Aorta (tissue), 5 donors: Measurements from ENCODE around the gene PSMD13. TPM values are rescaled to one million over a fixed set of nuclear protein-coding genes. Genes with fewer than 3 reads are reported as not detected.

ENCODE experiments used
- ATAC-seq: fragments of 200-7000 bp; cut with Tn5 transposase; one replicate; pipeline ENCODE4 v1.9.1; 2022; ENCODE audit warnings: moderate library complexity; ENCODE audit not compliant: low FRiP score
- DNase-seq, 2 donors: peaks; one replicate each; pipeline ENCODE4 v3.0.0-alpha.2; 2020
- H3K27ac ChIP-seq, 2 donors: one replicate each; pipeline ENCODE4 v1.5.1; 2013; ENCODE audit warnings: low read length in 2 of 2, mild to moderate bottlenecking in 2 of 2, moderate library complexity in 2 of 2, control low read depth in 1 of 2, inconsistent platforms in 1 of 2, low read depth in 1 of 2
- H3K27me3 ChIP-seq, 2 donors: one replicate each; pipeline ENCODE4 v1.6.1; 2013; ENCODE audit warnings: control low read depth in 1 of 2, low read length in 1 of 2, mild to moderate bottlenecking in 1 of 2, moderate library complexity in 1 of 2; ENCODE audit not compliant: insufficient read depth in 2 of 2, control insufficient read depth in 1 of 2
- H3K36me3 ChIP-seq, 2 donors: one replicate each; pipeline ENCODE4 v1.6.1; 2013; ENCODE audit warnings: control low read depth in 1 of 2, low read length in 1 of 2, mild to moderate bottlenecking in 1 of 2; ENCODE audit not compliant: insufficient read depth in 2 of 2, control insufficient read depth in 1 of 2
- H3K4me1 ChIP-seq, 2 donors: one replicate each; pipeline ENCODE4 v1.6.1; 2013; ENCODE audit warnings: low read length in 2 of 2, control low read depth in 1 of 2, mild to moderate bottlenecking in 1 of 2, moderate library complexity in 1 of 2; ENCODE audit not compliant: insufficient read depth in 2 of 2, control insufficient read depth in 1 of 2
- H3K4me3 ChIP-seq, 2 donors: one replicate each; pipeline ENCODE4 v1.5.1; 2013; ENCODE audit warnings: low read length in 2 of 2, control low read depth in 1 of 2, mild to moderate bottlenecking in 1 of 2
- H3K9me3 ChIP-seq: one replicate; pipeline ENCODE4 v1.6.1; 2013; ENCODE audit warnings: mild to moderate bottlenecking, low read length; ENCODE audit not compliant: control insufficient read depth
- WGBS, 2 donors: extraction: QIAGEN DNeasy Blood & Tissue Kit; methylation state at CpG; one replicate each; pipeline ENCODE4 v1.1.7; 2013; 5-methylcytosine and 5-hydroxymethylcytosine counted together
- intact Hi-C, 2 donors: fragments of 100-400 bp; cut with DNase I; formaldehyde crosslinking; loops; one replicate each; pipeline versions ENCODE4 v1.14.2 to v1.15.0; 2022
- polyA plus RNA-seq, 2 donors: library from polyadenylated mRNA; stranded (reverse); fragments of 200-250 nt; gene quantifications; one replicate each; pipeline ENCODE4 v1.2.3, GENCODE V29; 2013
- total RNA-seq, 2 donors: library from RNA; stranded (reverse); fragmentation: NEBNext Ultra II Directional; extraction: Animal tissue kit (Norgen Biotek cat#: 25700); gene quantifications; one replicate each; pipeline ENCODE4 v1.2.1, GENCODE V29; 2021
- donor health status: healthy with polysubstance abuse.
- donor health status: Bipolar disorder and iron deficiency.
- donor health status: DM: no; HTN: no; CAD: no.
- donor health status: DM: no; HTN: no; CAD: no.
- donor health status: DM: yes; HTN: yes; CAD: no.

PSMD13 gene
- total and polyA plus RNA-seq, 4 donors = 70.9 to 123 (median 78.2) TPM

- DNase-seq (peak in 1 of 2 donors; percentile 81), ATAC-seq (peak; percentile 15)
- Histone ChIP-seq H3K4me1 (no peaks in the 10 kb centered on the region), H3K27ac (peak overlapping the region; percentile 65 to 83), H3K36me3 (peaks cover 0 to 2% of the 10 kb centered on the region in 2 donors), H3K9me3 (no peaks in the 10 kb centered on the region), H3K4me3 (peak overlapping the region; percentile 53 to 69), H3K27me3 (no peaks in the 10 kb centered on the region)
- 0 to 1% methylated on average over 25 to 27 of the region's 27 CpGs for WGBS, 2 donors
- intact Hi-C loops = loop anchor here in 1 of 2 donors (1.0 to 5.0 kb wide), 4 partner anchors 28 to 299 kb away; partner anchors contain the start of genes PSMD13, RNH1 and SIRT3
Observed at GRCh38 chr11:207863-208180, 29.0 kb upstream of the PSMD13 start.

DNA sequence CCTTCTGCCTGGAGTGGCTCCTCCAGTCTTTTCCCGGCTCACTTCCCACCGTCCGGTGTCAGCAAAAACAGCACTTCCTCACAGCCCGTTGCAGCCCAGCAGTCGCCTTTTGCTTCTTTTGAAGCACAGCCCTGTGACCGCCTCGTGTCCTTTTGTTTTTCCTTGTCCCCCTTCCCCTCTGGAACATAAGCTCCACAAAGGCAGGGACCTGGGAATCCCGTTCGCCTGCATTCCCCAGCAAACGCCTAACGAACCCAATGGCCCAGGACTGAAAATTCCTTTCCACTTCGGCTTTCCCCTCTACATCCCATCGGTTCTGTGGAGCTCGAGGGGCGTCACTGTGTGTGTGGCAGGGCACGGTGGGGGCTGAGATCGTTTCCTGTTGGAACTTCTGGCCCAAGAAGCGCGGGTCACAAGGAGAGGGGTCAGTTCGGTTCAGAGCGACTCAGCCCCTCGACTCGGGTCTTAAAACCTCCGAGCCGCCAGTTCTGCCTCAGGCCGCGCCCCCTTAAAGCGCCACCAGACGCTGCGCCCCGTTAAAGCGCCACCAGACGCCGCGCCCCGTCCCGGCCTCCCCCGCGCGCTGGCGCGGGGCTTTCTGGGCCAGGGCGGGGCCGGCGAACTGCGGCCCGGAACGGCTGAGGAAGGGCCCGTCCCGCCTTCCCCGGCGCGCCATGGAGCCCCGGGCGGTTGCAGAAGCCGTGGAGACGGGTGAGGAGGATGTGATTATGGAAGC lies 28.4 kb upstream of the PSMD13 start:
- Histone ChIP-seq H3K9me3 (no peaks in the 10 kb centered on the region), H3K27ac (peak overlapping the region; percentile 65 to 83), H3K4me3 (peak overlapping the region; percentile 53 to 69), H3K4me1 (no peaks in the 10 kb centered on the region), H3K36me3 (peaks cover 0 to 2% of the 10 kb centered on the region in 2 donors), H3K27me3 (no peaks in the 10 kb centered on the region)
- peak; percentile 89 for ATAC-seq
- DNase-seq = peak; percentile 91 to 93
- intact Hi-C loops = loop anchor here in 1 of 2 donors (1.0 to 5.0 kb wide), 4 partner anchors 28 to 299 kb away; partner anchors contain the start of genes PSMD13, RNH1 and SIRT3
- WGBS, 2 donors = 0 to 1% methylated on average over 57 of the region's 57 CpGs

DNA sequence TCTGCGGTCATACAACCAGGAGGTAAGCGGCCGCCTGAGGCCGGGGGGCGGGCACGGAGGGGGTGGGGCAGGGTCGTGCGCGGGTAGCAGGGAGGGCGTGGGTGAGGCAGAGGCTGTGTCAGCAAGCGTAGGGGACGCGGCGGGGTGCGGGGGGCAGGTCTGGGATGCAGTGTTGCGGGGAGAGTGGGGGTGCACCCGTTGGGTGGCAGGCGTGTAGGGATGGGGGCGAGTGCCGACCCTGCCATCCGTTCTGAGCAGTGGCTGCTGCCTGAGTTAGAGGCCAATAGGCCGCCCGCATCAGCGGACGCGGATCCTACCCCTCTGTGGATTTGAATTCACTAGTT lies 27.9 kb upstream of the PSMD13 start:
- H3K27me3 ChIP-seq = no peaks in the 10 kb centered on the region
- DNase-seq (no peak), ATAC-seq (no peak)
- WGBS, 2 donors = 1 to 2% methylated on average over 20 to 26 of the region's 26 CpGs
- no peaks in the 10 kb centered on the region for H3K9me3 ChIP-seq
- no peak overlapping the region for H3K27ac ChIP-seq
- intact Hi-C loops = loop anchor here in 1 of 2 donors (1.0 to 5.0 kb wide), 4 partner anchors 27 to 298 kb away; partner anchors contain the start of genes PSMD13, RNH1 and SIRT3
- peaks cover 0 to 2% of the 10 kb centered on the region in 2 donors for H3K36me3 ChIP-seq
- no peaks in the 10 kb centered on the region for H3K4me1 ChIP-seq
- peak overlapping the region; percentile 53 to 69 for H3K4me3 ChIP-seq

GRCh38 chr11:209275-210121 lies 27.3 kb upstream of the PSMD13 start:
- no peaks in the 10 kb centered on the region for H3K9me3 ChIP-seq
- DNase-seq = peak in 1 of 2 donors; percentile 69
- H3K4me3 ChIP-seq = peak overlapping the region; percentile 53 to 69
- ATAC-seq = no peak
- intact Hi-C loops = loop anchor here in 1 of 2 donors (5.0 kb wide), 3 partner anchors 148 to 298 kb away; partner anchors contain the start of gene RNH1
- no peaks in the 10 kb centered on the region for H3K27me3 ChIP-seq
- H3K4me1 ChIP-seq = no peaks in the 10 kb centered on the region
- no peak overlapping the region for H3K27ac ChIP-seq
- H3K36me3 ChIP-seq = peaks cover 0 to 2% of the 10 kb centered on the region in 2 donors
- 45 to 49% methylated on average over 29 of the region's 29 CpGs for WGBS, 2 donors

DNA sequence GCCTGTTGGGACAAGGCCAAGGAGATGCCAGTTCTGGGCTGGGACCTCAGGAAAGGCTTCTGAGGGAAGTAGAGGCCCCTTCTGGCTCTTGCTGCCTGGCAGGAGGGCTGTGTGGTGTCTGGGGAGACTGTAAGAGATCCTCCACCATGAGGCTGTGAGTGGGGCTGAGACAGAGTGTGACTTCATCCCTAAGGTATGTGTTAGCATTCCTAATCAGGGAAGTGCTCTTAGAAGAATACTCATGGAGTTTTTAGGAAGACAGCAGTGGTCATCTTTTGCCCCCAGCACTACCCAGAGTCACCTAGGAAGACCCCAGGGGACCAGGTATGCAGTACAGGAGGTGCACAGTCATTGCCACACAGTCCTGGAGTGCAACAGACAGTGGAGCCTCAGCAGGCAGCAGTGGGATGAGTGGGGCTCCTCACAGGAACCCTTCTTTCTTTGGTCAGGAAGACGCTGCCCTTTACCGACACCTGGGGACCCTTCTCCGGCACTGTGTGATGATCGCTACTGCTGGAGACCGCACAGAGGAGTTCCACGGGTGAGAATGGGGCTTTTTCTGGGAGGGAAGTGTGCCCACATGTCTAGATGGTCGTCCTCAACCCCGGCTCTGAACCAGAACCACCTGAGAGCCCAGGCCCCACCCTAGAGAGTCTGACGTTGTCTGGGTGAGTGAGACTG lies 26.5 kb upstream of the PSMD13 start:
- Histone ChIP-seq H3K4me1 (no peaks in the 10 kb centered on the region), H3K27me3 (no peaks in the 10 kb centered on the region), H3K4me3 (no peak overlapping the region), H3K36me3 (peaks cover 0 to 3% of the 10 kb centered on the region in 2 donors), H3K9me3 (no peaks in the 10 kb centered on the region), H3K27ac (no peak overlapping the region)
- ATAC-seq (no peak), DNase-seq (no peak)
- intact Hi-C loops = no loop called here
- WGBS, 2 donors = 83 to 85% methylated on average over 9 of the region's 9 CpGs

DNA sequence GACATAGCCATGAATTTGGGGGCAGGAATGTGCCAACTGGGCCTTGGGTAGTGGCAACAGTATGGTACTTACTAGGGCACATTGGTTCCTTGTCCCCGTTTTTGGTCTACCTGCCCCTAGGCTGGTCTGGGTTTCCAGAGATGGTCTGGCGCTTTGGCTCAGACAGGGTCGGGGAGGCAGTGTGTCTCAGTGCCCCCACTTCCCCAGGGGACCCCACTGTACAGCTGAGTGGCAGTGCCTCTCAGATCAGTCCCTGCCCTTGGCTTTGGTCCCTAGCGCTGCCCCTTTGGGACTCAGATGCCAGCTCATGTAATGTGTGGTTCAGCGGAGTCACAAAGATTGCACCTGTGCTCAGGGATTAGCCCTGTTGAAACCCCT lies 26.0 kb upstream of the PSMD13 start:
- WGBS, 2 donors = 85 to 86% methylated on average over 5 of the region's 5 CpGs
- Histone ChIP-seq H3K27ac (no peak overlapping the region), H3K9me3 (no peaks in the 10 kb centered on the region), H3K4me1 (no peaks in the 10 kb centered on the region), H3K36me3 (peaks cover 0 to 2% of the 10 kb centered on the region in 2 donors), H3K27me3 (no peaks in the 10 kb centered on the region), H3K4me3 (no peak overlapping the region)
- ATAC-seq (no peak), DNase-seq (no peak)
- intact Hi-C loops = no loop called here

DNA sequence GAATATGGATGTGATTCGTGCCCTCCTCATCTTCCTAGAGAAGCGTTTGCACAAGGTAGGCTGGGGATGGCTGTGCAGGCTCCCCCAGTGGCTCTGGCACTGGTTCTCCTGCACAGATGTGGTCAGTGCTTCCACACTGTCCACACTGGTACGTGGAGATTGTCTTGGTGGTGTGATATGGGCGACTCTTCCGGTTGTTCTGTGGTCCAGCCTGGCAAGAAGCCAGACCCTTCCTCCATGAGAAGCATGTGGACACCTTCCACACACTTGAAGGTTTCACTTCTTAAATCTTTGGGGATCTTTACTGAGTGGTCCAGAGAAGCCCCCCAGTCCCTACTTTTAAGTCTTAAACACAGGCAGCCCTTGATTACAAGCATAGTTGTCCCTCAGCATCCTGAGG lies 25.5 kb upstream of the PSMD13 start:
- ATAC-seq = no peak
- peaks cover 0 to 2% of the 10 kb centered on the region in 2 donors for H3K36me3 ChIP-seq
- no peaks in the 10 kb centered on the region for H3K9me3 ChIP-seq
- no peaks in the 10 kb centered on the region for H3K4me1 ChIP-seq
- 60 to 67% methylated on average over 5 of the region's 5 CpGs for WGBS, 2 donors
- no peak overlapping the region for H3K27ac ChIP-seq
- no peak overlapping the region for H3K4me3 ChIP-seq
- intact Hi-C loops = no loop called here
- no peaks in the 10 kb centered on the region for H3K27me3 ChIP-seq
- no peak for DNase-seq

GRCh38 chr11:211741-212140 lies 25.0 kb upstream of the PSMD13 start:
- intact Hi-C loops = no loop called here
- no peaks in the 10 kb centered on the region for H3K27me3 ChIP-seq
- no peaks in the 10 kb centered on the region for H3K4me1 ChIP-seq
- H3K27ac ChIP-seq = no peak overlapping the region
- DNase-seq = no peak
- ATAC-seq = no peak
- H3K9me3 ChIP-seq = no peaks in the 10 kb centered on the region
- H3K4me3 ChIP-seq = no peak overlapping the region
- WGBS, 2 donors = 79 to 89% methylated on average over 9 of the region's 9 CpGs
- peaks cover 0 to 2% of the 10 kb centered on the region in 2 donors for H3K36me3 ChIP-seq
